NCI-H345 (cell line): ENCODE measurements around the gene CREB3L2.

Experiments
- DNase-seq: peaks from one replicate; lab custom pipeline; 2025; lab: John Stamatoyannopoulos, UW

Gene CREB3L2

DNA sequence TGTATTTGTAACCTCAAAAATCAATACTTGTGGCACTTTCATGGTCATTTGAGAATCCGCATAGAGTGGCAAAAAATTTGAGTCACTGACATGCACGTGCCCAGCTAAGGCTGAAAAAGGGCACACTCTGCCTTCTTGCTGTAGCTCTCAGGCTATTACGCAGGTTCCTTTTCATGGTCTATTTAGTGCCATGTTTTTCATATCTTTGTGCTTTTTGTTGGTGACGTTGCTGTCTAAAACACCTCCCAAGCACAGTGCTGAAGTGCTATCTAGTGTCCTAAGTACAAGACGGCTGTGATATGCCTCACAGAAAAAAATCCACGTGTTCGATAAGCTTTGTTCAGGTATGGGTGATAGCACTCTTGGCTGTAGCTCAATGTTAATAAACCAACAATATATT lies 50.9 kb downstream of the CREB3L2 start:
- DNase-seq, result no peak

DNA sequence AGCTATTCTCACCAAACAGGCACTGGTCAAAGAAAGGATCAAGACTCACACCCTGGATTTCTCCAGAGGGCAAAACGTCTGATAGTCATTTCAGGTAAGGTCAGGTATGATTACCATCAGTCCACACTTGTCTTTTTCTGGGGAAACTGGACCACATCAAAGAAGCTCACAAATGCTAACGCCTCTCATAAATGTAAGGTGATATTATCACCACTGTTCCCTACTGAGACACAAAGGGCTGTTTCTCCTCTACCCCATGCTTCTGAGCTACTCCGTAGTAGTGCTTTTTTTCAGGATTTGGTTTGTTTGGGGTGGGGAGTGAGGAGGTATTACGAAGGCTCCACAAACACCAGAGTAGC lies 51.6 kb downstream of the CREB3L2 start:
- DNase-seq, result no peak

DNA sequence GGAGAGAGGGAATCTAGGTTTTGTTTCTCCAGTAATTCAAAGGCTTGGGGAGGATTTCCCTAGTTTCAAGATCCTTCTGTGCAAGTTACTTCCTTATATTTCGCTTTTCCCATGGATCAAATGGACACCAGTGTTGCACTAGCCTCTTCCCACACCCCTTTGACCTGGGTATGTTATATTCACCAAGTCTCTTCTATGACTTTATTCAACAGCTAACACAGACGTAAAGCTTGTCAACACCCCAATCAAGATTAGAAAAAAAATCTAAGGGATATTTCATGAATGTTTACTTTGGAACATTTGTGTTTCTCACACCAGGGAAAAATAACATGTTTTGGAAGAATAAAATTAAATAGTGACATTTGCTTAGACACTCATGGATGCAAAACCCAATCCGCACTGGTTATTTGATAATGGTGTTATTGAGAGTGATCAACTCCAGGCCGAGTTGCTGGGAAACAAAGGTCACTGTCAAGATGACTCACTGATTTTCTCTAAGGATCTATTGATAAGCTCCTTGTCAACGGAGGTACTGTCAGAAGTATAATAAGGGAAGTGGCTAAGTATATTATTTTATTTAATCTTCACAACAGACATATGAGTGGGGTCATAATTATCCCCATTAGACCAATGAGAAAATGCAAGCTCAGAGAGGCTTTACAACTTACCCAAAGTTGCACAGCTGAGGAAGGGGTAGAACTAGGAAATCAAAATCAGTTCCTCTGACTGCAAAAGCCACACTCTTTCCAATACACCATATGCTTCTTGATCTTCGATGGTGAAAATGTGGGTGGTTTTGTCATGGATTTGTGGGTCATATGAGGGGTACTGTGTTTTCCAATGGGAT lies 52.2 kb downstream of the CREB3L2 start:
- DNase-seq, result no peak

DNA sequence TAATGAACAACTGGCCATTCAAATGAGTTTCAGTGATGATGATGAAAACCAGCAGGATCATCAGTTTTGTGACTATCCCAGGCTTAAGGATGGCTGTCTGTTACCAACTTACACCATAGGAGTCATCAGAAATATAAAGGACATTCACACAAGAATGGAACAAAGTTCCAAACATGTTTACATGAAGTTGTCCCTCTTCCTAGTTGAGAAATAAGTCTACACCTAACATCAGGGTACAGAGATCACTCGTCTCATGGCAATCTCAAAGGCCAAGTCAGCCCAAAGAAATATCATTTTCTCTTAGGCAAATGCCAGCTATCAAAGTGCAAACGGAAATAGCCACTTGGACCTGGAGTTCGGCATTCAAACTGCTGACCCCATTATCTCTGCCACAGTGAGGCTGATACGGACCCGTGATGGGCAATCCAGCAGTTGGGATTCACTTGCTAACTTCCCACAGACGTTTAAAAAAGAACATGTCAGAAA lies 53.0 kb downstream of the CREB3L2 start:
- no peak for DNase-seq

DNA sequence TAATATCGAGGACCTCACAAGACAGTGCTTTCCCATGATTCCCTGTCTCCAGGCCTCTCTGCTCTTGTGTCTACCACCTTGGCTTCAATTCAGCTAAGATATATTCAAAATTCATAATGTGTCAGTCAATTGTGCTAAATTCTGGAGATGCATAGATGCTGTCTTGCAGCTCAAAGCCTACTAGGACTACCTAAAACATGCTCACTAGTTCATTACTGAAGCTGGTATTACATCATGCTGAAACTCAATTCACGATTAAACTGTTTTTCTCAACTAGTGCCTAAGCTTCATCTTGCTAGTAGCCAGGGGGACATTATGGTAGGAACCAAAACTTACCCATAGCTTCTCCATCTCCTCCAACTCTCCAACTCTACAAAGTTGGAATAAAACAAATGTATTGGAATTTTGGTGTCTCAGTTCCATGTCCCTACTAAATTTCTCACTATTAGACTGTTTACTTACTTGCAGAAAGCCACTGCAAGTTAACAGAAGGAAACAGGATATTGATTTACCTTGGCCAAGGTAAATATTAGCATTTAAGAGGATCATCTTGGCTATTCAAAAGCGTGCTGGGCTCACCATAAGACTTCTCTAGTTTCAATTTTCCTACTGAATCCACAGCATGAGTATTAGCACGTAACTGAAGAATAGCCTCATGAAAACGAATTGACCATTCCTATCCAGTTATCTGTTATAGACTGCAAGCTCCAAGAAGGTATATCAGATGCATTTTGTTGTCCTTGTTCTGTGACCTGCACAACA lies 53.6 kb downstream of the CREB3L2 start:
- DNase-seq, result no peak

DNA sequence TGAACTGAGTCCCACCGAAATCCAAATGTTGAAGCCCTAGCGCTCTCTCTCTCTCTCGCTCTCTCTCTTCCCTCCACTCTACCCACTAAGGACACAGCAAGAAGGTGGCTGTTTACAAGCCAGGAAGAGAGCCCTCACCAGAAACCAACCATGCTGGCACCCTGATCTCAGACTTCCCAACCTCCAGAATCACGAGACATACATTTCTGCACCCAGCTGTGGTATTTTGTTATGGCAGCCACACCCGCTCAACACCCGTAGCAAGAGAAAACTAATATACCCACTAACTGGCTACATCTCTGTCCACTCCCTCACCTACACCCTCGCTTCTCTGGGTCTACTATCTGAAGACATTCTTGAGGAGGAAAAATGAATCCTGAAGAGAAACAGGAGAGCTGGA lies 54.8 kb downstream of the CREB3L2 start:
- DNase-seq, result no peak

DNA sequence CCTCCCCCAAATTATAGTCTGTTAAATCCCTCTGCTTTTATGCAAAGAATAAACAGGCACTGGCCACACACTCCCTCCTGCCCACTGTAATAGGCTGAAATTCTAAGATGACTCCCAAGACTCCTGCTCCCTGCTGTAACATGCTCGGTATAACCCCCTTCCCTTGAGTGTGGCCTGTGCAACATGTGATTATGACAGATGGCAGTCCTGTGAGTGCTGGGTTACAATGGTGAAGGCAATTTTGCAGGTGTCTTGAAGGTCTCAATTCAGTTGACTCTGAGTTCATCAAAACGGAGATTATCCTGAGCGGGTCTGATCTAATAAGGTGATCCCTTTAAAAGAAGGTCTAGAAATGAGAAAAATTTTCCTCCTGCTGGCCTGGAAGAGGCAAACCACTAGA lies 55.9 kb downstream of the CREB3L2 start:
- no peak for DNase-seq

DNA sequence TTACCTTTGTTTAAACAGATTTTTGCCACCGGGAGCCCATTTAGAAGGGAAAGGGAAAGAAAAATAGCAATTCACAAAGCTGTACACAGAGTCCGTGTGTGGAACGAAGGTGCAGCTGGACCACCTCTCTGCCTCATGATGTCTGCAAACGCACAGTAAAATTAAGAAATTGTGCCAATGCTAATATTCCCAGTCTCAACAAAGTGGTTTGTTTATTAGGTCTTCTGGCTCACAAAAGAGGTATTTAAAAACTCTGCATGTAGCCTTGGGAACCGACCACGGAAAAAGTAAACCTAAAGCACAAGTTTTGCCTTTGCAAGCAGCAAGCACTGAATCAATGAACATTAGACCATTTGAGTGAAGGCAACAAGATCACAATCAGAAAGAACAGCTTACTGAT lies 57.7 kb downstream of the CREB3L2 start:
- DNase-seq, result no peak

DNA sequence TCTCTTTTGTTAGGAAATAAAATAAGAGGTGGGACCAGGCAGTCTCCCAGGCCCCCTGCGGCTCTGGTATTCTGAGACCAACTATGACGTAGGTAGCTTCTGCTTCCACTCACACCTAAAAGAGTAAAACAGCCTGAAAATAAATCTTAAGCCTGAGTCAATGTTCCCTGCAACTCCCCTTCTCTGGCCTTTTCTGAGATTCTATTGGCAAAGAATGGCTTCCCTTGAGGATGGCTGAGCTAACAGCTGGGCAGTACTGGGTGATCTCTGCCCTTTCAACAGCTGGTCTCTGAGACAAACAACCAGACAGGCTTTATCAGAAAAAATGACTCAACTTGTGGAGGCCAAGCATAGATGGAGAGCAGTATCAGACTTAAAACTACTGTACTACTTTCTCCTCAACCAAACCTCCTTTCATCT lies 58.7 kb downstream of the CREB3L2 start:
- no peak for DNase-seq

DNA sequence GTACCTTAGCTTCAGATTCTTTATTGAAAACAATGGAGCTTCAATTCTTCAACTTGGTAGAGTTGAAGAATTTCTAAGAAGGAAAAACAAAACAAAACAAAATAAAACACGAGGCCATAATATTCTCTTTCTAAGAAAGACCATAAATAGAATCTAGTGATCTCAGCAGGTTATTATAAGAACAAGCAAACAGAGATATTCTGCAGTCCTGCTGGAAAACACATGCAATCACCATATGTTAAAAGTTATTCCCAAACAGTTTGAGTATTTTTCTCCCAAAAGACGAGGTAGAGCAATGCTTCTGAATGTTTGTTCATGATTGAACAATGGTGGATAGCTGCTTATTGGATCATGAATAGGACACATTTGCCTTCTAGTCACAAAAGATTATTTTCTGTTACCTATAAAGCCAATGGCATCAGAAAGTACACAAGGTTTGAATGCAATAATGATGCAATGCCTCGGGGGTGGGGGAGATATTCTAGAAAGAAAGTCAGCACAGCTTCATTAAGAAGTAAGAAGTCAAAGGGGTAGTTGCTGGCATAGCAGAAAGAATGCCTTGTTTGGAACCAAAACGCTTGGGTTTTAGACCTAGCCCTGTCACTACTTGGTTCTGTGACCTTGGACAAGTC lies 59.3 kb downstream of the CREB3L2 start:
- no peak for DNase-seq

DNA sequence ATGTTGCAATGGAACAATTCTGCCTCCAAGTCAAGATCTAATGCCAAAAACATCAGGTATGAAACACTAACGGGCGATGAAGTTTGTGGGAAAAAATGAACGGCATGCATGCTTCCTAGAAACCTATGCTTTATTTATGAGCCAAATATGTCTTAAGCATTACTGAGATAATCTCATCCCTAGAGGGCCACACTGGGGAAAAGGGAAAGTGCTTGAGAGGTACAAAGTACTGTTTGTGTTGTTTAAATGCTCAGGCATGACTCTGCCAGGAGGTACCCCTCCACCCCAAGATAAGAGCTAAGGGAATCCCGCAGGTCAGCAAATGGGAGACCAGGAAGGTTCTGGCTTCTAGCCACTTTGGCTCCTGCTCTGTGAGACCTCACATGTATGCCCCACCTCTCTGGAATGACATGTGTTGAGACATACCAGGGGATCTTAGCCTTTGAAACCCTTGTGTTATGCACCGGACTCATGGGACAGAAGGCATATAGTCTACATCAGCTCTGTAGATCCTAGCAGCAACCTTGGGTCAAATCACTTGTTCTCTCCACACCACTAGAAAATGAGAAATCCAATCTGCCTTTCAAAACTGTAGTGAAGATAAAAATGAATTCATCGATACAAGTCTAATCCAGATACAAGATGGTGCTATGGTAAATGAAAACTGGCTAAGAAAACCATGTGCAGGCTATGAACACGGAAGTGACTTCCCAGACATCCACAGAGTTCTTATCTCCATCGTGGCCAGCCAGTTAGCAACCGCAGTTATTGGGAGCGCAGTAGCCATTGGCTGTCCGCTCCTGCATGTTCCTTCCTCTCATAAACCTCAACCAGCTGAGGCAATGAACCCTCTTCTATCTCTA lies 61.0 kb downstream of the CREB3L2 start:
- no peak for DNase-seq

DNA sequence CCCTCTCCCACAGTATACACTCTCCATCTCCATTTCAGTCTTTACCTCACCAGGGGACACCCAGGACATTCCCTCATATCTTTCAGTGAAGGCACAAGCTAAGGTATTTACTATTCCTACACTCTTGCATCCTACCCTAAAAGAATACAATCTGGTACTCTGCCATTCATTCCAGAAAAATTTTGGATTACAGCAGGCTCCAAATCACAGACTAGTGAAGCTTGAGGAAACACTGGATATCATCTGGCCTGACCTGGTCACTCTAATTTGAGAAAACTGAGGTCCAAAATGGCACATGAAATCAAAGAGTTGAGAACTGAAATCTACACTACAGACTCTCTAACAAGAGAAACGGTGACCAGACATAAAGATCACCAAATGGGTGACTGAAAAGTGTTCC lies 61.7 kb downstream of the CREB3L2 start:
- DNase-seq, result no peak

DNA sequence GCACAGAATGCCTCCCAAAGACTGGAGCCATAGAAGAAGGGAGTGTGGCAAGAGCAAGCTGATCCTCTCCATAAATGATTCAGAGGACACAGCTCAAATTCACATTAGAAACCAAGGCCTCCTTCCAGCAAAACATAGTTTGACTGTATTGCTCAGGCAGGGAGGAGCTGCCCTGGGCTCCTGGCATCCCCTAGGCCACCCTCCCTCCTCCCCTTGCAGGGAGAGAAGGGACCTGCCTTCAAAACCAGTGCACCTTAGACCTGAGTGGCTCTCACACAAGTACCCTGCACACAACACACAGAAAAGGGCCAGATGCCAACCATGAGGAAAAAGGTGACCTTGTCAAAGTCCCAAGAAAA lies 64.7 kb downstream of the CREB3L2 start:
- no peak for DNase-seq

DNA sequence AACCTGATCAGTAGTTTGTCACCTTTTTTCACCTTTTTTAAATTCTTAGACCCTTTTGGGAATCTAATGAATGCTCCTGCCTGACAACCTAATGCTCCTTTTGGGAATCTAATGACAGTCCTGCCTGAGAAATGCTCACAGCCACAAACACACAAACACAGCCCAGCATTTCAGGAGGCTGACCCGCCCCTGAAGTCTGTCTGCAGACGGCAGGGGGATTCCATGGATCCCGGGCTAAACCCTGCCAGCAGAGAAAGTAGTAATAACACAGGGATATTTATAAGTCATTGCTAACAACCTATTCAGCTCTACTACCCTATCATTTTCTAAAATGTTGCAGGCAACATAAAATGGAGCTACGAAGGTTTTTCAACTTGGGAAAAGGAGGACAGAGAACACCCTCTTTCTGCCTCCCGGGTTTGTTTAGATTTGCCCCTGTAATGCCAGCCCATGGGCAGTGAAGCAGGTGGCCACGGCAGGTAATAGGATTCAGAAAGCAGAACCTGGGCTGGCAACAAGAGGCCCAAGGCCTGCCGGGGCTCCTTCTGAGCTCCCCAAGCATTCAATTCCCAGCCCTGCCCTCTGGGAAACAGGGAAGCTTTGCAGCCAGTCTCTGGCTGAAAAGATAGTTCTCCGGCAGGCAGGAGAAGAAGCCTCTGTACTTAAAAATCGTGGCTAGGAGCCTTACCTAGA lies 65.2 kb downstream of the CREB3L2 start:
- DNase-seq, result no peak

DNA sequence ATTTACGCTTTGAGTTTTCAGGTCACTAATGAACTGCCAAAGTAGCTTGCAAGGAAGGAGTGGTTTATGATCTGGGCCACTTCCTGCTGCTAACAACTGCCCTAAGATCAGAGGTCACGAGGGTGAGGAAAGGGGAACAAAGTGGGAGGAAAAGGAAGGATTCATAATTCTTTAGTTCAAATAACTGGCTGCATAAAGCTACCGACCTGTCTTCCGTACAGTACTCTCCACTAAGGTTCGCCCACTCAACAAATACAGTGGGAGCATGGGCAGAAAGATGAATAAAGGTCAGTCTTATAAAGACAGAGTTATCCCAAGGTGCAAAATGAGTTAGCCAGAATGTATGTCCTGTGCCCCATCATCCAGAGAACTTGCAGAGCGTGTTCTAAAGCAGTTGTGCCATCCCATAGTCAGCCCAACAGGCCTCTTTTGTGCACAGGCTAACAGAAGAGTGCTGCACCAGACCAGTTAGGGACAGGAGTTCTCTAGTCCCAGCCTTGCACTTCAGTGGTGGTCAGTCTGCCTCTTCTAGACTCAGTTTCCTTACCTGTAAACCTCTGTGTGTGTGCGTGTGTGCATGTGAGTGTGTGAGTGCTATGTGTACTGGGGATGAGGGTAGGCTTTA lies 65.9 kb downstream of the CREB3L2 start:
- no peak for DNase-seq

DNA sequence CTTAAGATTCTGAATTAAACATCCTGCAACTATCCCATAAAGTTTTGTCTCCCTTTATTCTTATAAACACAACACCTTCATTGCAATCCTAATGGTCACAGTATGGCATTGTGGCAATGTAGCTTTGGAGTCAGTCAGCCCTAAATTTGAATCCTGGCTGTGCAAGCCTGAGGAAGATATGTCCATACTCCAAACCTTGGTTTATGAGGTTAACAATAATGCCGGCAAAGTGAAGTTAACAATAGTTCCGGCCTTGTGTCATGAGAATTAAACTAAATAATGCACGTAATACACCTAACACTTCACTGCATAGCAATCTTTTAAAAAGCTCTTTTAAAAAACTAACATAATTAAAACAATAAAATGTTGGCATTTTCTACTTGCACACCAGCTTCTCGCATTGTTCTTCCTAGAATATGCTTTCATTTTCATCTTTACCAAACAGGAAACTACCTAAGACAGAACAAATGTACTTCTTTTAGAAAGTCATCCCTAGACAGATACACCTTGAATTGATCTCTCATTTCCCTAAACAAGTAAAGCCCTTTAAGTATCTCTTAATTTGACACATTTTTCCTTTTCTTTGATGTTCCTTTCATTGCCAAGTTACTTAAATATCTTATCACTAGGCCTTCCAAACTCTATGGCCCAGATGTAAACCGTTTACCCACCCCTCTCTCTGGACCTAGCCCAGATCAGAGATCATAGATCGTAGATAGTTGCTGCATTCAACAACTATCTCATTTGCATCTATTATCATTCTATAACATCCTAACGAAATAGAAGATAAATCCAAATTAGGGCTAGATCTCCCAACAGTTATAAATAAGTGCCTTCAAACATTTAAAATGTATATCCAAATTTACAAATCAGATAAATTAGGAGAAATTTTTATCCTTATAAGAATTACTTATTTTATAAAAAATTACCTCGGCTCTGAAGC lies 66.7 kb downstream of the CREB3L2 start:
- no peak for DNase-seq

DNA sequence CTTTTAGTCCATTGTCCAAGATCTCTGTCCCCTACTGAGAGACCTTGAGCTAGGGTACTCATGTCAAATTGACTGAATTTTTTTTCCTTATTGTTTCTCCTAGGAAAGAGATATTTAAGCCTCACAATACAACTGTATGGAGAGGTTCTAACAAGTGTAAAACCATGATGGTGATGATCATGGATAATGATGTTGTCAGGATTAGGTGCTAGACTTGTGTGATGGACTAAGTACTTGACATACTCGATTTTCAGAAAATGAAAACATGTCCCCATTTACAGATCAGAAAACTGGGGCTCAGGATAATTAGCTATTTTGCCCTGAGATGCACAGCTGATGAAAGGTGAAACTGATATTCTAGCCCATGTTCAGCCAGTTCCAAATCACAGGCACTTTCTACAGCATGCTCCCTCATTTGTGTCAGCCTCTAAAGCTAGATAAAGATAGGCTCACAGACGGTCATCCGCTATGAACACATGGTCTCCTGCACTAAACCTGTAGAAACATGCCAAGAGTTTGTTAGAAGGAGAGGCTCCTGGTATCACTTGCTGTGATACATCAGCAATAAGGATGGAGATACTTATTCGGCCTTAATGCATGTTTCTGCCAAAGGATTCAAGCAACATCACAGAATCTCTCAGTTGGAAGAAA lies 67.6 kb downstream of the CREB3L2 start:
- no peak for DNase-seq

DNA sequence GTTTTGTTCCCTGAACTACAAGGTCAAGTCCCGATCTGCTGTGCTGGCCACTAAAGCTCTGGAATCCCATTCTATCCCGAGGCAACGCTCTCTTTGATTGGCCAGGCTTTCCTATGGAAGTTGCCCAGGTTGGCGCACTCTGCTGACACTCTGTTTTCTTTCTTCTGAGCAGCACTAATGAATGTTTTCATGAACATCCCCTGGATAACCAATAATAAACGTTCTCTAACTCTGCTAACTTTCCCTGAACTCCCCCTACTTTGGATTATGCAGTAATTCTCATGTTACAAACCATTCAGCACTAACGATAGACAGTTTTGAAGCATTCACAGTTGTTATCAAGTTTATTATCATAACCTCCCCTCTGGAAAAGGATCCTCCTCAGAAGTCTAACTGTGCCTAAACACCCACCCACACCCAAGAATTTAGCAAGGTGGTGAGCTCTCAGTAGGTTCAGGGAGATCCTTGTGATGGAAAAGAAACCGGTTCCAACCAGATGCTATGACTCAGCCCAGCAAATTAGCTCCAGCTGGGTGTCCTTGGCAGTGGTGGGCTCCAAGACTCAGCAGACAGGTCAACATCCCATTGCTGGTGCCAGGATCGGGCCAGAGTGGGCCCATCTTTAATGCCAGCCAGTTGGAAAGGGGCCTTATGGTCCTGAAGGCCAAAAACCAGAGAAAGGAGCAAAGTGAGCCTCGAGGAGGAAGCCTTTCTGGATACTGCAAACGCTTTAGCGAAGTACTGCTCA lies 68.4 kb downstream of the CREB3L2 start:
- no peak for DNase-seq

DNA sequence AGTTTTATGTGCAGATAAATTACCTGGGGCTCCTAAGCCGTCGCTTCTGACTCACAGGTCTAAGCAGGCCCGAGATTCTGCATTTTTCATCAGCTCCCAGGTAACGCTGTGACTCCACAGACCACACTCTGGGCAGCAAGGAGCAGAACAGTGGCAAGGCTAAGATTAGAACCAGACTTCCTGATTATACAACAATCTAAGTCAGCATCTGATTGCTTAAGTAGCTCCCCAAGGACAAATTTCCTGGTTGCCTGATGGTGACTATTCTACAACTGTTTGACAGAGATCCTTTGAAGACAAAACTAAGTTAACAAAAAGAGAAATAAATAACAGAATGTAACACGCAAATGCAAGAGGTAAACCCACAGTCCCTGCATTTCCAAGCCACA lies 69.0 kb downstream of the CREB3L2 start:
- DNase-seq, result no peak
